ENCODE results near the gene GPR162.

DNA sequence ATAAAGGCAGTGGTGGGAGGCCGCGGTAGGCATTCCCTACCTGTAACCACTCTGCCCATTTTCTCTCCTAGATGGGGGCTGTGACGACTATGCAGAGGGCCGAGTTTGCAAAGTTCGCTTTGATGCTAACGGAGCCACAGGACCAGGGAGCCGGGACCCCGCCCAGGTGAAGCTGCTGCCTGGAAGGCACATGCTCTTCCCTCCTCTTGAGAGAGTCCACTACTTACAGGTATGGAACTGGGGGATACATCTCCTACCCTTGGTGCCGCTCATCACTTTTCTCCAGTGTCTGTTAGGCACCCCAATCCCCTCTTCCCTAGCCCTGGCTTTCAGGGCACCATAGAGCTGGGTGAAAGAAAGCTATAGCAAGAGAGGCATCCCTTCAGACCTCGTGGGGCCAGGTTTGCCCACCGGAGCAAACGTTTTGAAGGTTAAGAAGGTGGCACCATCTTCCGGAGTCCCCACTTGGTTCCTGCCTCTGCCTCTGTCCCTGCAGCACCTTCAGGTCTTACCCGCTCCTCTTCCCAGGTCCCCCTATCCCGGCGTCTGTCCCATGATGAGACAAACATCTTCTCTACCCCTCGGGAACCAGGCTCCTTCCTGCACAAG is 4.6 kb downstream of the GPR162 start:
- TF ChIP-seq CTCF (IDR thresholded peaks at IDR 0.05) (no peak), POLR2A (IDR thresholded peaks at IDR 0.05) (no peak), POLR2AphosphoS5 (IDR thresholded peaks at IDR 0.05) (no peak), EP300 (IDR thresholded peaks at IDR 0.05) (no peak)
